Smooth muscle cell (in vitro differentiated cells): ENCODE results near the gene NPAS2. TPM values are rescaled to one million over a fixed set of nuclear protein-coding genes. Genes with fewer than 3 reads are reported as not detected.

Source experiments
- DNase-seq: peaks from one replicate; lab custom pipeline; 2025; ENCODE audit not compliant: unreplicated experiment; lab: John Stamatoyannopoulos, UW
- H2AFZ ChIP-seq: fragments of 200-600 bp; sonication (generic); 2 replicates; pipeline ENCODE4 v1.6.0; 2016; ENCODE audit warnings: antibody characterized with exemption, low read depth, mild to moderate bottlenecking
- H3F3A ChIP-seq: fragments of 200-600 bp; sonication (generic); 2 replicates; pipeline ENCODE4 v1.6.0; 2017; ENCODE audit warnings: antibody characterized with exemption, low read depth
- H3K27ac ChIP-seq: fragments of 200-600 bp; sonication (generic); 2 replicates; pipeline ENCODE4 v1.5.1; 2016; ENCODE audit warnings: low read depth, mild to moderate bottlenecking
- H3K27me3 ChIP-seq: fragments of 200-600 bp; sonication (generic); 2 replicates; pipeline ENCODE4 v1.6.1; 2016; ENCODE audit warnings: low read depth, mild to moderate bottlenecking
- H3K36me3 ChIP-seq: fragments of 200-600 bp; sonication (generic); 2 replicates; pipeline ENCODE4 v1.5.1; 2016; ENCODE audit warnings: low read depth
- H3K4me1 ChIP-seq: fragments of 200-600 bp; sonication (generic); 2 replicates; pipeline ENCODE4 v1.5.1; 2016; ENCODE audit warnings: low read depth
- H3K4me2 ChIP-seq: fragments of 200-600 bp; sonication (generic); 2 replicates; pipeline ENCODE4 v1.6.0; 2016; ENCODE audit warnings: mild to moderate bottlenecking
- H3K4me3 ChIP-seq: fragments of 200-600 bp; sonication (generic); 2 replicates; pipeline ENCODE4 v1.5.1; 2016; ENCODE audit warnings: mild to moderate bottlenecking
- H3K79me2 ChIP-seq: fragments of 200-600 bp; sonication (generic); 2 replicates; pipeline ENCODE4 v1.6.0; 2016; ENCODE audit warnings: low read depth, mild to moderate bottlenecking
- H3K9ac ChIP-seq: fragments of 200-600 bp; sonication (generic); 2 replicates; pipeline ENCODE4 v1.6.0; 2016; ENCODE audit warnings: low read depth
- H3K9me3 ChIP-seq: fragments of 200-600 bp; sonication (generic); replicated peaks from 2 replicates; pipeline ENCODE4 v1.5.1; 2016; ENCODE audit warnings: low read depth
- H4K20me1 ChIP-seq: fragments of 200-600 bp; sonication (generic); 2 replicates; pipeline ENCODE4 v1.6.0; 2016; ENCODE audit warnings: low read depth
- WGBS: methylation state at CpG from one replicate; pipeline ENCODE4 v1.1.7; 2016; ENCODE audit warnings: low lambda C conversion rate; 5-methylcytosine and 5-hydroxymethylcytosine counted together
- polyA plus RNA-seq: library from polyadenylated mRNA; unstranded; fragments of >200 nt; fragmentation: Nextera tagmentation; extraction: Ambion mirVana; gene quantifications from 2 replicates; pipeline ENCODE4 v1.2.1, GENCODE V29; 2016
- total RNA-seq: library from RNA; depleted of rRNA; stranded (reverse); fragments of >200 nt; gene quantifications from 2 replicates; pipeline ENCODE4 v1.2.3, GENCODE V29; 2014
- TF ChIP-seq, protein P1 (sequence below): fragments of 200-600 bp; sonication (generic); IDR thresholded peaks from 2 replicates; pipeline ENCODE4 v1.5.1; 2017; ENCODE audit warnings: borderline replicate concordance, mild to moderate bottlenecking, antibody characterized with exemption; ENCODE audit not compliant: insufficient read depth, poor library complexity, severe bottlenecking

NPAS2 gene
- total and polyA plus RNA-seq, 2 experiments from 2014 or later, result 20.2 to 20.7 TPM

DNA sequence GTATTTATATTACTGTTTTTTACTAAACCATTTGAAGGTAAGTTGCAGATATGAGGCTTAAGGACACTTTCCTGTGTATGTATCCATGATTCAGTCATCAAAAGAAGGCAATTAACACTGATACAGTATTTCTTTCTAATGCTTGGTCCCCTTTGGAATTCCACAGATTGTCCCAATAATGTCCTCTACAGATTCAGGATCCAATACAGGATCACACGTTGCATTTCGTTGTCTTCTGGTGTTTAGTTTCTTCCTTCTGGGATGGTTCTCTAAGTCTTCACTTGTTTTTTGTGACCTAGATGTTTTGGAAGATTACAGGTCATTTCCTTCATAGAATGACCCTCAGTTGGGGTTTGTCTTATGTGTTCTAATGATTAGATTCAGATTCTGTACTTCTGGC, 40.0 kb downstream of the NPAS2 start:
- H3K27ac ChIP-seq, result no peak overlapping the region
- H3K9me3 ChIP-seq, result no peaks in the 10 kb centered on the region
- H3K4me2 ChIP-seq, result no peak overlapping the region
- H3F3A ChIP-seq, result peaks cover 3% of the 10 kb centered on the region
- H3K4me3 ChIP-seq, result no peak overlapping the region
- peaks cover 67% of the 10 kb centered on the region for H3K79me2 ChIP-seq
- H3K4me1 ChIP-seq, result no peaks in the 10 kb centered on the region
- TF ChIP-seq, protein P1, sequence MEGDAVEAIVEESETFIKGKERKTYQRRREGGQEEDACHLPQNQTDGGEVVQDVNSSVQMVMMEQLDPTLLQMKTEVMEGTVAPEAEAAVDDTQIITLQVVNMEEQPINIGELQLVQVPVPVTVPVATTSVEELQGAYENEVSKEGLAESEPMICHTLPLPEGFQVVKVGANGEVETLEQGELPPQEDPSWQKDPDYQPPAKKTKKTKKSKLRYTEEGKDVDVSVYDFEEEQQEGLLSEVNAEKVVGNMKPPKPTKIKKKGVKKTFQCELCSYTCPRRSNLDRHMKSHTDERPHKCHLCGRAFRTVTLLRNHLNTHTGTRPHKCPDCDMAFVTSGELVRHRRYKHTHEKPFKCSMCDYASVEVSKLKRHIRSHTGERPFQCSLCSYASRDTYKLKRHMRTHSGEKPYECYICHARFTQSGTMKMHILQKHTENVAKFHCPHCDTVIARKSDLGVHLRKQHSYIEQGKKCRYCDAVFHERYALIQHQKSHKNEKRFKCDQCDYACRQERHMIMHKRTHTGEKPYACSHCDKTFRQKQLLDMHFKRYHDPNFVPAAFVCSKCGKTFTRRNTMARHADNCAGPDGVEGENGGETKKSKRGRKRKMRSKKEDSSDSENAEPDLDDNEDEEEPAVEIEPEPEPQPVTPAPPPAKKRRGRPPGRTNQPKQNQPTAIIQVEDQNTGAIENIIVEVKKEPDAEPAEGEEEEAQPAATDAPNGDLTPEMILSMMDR, result no peak
- peaks cover 27% of the 10 kb centered on the region for H4K20me1 ChIP-seq
- 93% methylated on average over 2 of the region's 2 CpGs for WGBS
- no peak for DNase-seq
- no peak overlapping the region for H3K9ac ChIP-seq
- H3K36me3 ChIP-seq, result no peaks in the 10 kb centered on the region
- H3K27me3 ChIP-seq, result no peaks in the 10 kb centered on the region
- H2AFZ ChIP-seq, result no peak overlapping the region

DNA sequence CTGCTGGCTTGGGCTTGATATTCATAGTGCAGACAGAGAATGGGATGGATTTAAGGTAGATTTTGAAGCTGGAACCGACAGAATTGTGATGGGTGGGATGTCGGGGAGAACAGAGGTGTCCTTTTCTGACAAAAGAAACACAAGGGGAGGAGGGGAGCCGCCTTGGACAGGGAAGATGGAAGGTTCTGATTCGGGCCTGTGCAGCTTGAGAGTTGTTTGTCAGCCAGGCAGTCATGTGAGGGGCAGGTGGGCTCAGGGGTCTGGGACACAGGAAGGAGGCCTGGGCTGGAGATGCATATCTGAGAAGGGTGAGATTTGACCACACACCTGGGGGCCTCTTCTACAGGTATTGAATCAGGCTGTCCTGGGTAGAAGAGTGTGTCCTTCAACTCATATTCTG, 41.4 kb downstream of the NPAS2 start:
- no peaks in the 10 kb centered on the region for H3K27me3 ChIP-seq
- no peak overlapping the region for H3K27ac ChIP-seq
- H3K36me3 ChIP-seq, result no peaks in the 10 kb centered on the region
- peaks cover 27% of the 10 kb centered on the region for H4K20me1 ChIP-seq
- H3K4me2 ChIP-seq, result no peak overlapping the region
- TF ChIP-seq, protein P1, result no peak
- H2AFZ ChIP-seq, result no peak overlapping the region
- H3K4me3 ChIP-seq, result no peak overlapping the region
- peaks cover 67% of the 10 kb centered on the region for H3K79me2 ChIP-seq
- DNase-seq, result no peak
- H3K9ac ChIP-seq, result no peak overlapping the region
- no peaks in the 10 kb centered on the region for H3K9me3 ChIP-seq
- H3K4me1 ChIP-seq, result no peaks in the 10 kb centered on the region
- 92% methylated on average over 4 of the region's 4 CpGs for WGBS
- H3F3A ChIP-seq, result peaks cover 3% of the 10 kb centered on the region

DNA sequence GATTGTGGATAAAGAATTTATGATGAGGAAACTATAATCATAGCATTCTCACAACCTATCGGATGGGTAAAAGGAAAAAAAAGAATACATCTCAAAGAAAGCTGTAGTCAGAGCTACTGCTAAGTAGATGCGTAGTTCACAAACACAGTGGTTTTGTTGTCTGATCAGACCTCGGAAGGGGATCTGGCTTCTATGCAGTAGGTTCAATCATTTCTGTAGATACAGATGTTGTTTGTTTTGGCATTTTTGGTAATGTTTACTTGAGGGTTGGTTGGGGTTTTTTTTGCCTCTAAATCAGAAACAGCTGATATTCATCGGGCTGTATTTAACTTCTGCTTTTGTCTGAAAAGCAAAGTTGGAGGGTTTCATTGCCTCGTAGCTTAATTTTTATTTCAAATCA, 42.1 kb downstream of the NPAS2 start:
- no peak overlapping the region for H3K4me2 ChIP-seq
- H3K79me2 ChIP-seq, result peaks cover 66% of the 10 kb centered on the region
- peaks cover 3% of the 10 kb centered on the region for H3F3A ChIP-seq
- 91% methylated on average over 5 of the region's 5 CpGs for WGBS
- no peaks in the 10 kb centered on the region for H3K27me3 ChIP-seq
- H3K9ac ChIP-seq, result no peak overlapping the region
- H3K4me1 ChIP-seq, result no peaks in the 10 kb centered on the region
- peaks cover 27% of the 10 kb centered on the region for H4K20me1 ChIP-seq
- TF ChIP-seq, protein P1, result no peak
- DNase-seq, result no peak
- no peaks in the 10 kb centered on the region for H3K36me3 ChIP-seq
- H3K27ac ChIP-seq, result no peak overlapping the region
- H3K4me3 ChIP-seq, result no peak overlapping the region
- H3K9me3 ChIP-seq, result no peaks in the 10 kb centered on the region
- no peak overlapping the region for H2AFZ ChIP-seq

DNA sequence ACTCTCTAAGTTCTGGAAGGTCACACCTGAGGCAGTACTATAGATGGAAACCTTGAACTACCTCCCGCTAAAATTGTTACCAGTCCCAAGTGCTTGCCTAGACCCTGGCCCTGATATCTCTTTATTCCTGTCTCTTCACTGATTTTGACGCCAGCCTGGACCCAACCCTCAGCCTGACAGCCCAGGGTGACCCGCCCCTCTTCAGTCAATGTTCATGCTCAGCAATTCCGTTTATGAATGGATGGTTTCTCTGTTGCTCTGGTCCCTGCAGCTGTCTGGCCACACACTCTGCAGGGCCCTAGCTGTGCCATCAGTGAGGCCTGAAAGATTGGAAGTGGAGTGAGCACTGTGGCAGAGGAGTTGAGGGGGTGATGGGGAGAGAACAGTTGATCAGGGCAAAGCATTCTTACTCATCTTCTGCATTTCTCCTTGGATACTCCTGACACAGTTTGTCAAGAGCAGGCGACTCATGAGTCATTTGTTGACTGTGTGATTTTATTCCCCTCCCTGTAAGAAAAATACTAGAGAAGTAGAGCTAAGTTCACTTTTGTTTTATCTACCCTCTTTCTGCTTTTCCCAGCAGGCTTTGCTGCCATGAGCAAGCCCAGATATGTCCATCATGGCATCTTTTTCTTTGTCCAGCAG, 46.0 kb downstream of the NPAS2 start:
- no peak for DNase-seq

More for the DNA sequence above, 46.0 kb downstream of the NPAS2 start:
- Histone ChIP-seq H3F3A (peaks cover 3% of the 10 kb centered on the region), H3K4me1 (no peaks in the 10 kb centered on the region), H3K9me3 (peaks cover 7% of the 10 kb centered on the region), H3K9ac (no peak overlapping the region), H3K27ac (peak overlapping the region; percentile 29), H3K4me3 (no peak overlapping the region), H4K20me1 (peaks cover 20% of the 10 kb centered on the region), H3K27me3 (no peaks in the 10 kb centered on the region), H2AFZ (no peak overlapping the region), H3K4me2 (no peak overlapping the region), H3K36me3 (no peaks in the 10 kb centered on the region), H3K79me2 (peaks cover 61% of the 10 kb centered on the region)
- WGBS, result 79% methylated on average over 5 of the region's 5 CpGs
- TF ChIP-seq, protein P1, result no peak
